WTC11 (cell line): Measurements from ENCODE around the gene MATR3.

Experiments used
- ATF6 ChIP-seq: sonication (generic); formaldehyde crosslinking; IDR thresholded peaks from 2 replicates; pipeline ENCODE4 v1.8.1; 2023; ENCODE audit warnings: mild to moderate bottlenecking, missing genetic modification reagents
- CBFB ChIP-seq: sonication (generic); formaldehyde crosslinking; IDR thresholded peaks from 2 replicates; pipeline ENCODE4 v1.8.1; 2022; ENCODE audit warnings: mild to moderate bottlenecking, low read depth, missing genetic modification reagents
- HMGXB4 ChIP-seq: sonication (generic); formaldehyde crosslinking; IDR thresholded peaks from 2 replicates; pipeline ENCODE4 v1.8.1; 2023; ENCODE audit warnings: mild to moderate bottlenecking, moderate library complexity, missing genetic modification reagents
- SP1 ChIP-seq: sonication (generic); formaldehyde crosslinking; conservative IDR thresholded peaks from 2 replicates; pipeline ENCODE4 v1.8.1; 2022; ENCODE audit warnings: missing genetic modification reagents
- TF ChIP-seq, protein P1 (sequence below): fragments of 200-600 bp; IDR thresholded peaks from 2 replicates; pipeline ENCODE4 v1.8.0; 2022; ENCODE audit warnings: antibody characterized with exemption

GRCh38 chr5:139376364-139376763 lies 82.8 kb downstream of the MATR3 start:
- TF ChIP-seq CBFB (CRISPR knock-in tag) (no peak), HMGXB4 (CRISPR knock-in tag) (no peak), ATF6 (CRISPR knock-in tag) (no peak), SP1 (CRISPR knock-in tag) (no peak)
- TF ChIP-seq, protein P1, sequence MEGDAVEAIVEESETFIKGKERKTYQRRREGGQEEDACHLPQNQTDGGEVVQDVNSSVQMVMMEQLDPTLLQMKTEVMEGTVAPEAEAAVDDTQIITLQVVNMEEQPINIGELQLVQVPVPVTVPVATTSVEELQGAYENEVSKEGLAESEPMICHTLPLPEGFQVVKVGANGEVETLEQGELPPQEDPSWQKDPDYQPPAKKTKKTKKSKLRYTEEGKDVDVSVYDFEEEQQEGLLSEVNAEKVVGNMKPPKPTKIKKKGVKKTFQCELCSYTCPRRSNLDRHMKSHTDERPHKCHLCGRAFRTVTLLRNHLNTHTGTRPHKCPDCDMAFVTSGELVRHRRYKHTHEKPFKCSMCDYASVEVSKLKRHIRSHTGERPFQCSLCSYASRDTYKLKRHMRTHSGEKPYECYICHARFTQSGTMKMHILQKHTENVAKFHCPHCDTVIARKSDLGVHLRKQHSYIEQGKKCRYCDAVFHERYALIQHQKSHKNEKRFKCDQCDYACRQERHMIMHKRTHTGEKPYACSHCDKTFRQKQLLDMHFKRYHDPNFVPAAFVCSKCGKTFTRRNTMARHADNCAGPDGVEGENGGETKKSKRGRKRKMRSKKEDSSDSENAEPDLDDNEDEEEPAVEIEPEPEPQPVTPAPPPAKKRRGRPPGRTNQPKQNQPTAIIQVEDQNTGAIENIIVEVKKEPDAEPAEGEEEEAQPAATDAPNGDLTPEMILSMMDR, result no peak
